Astrocyte (in vitro differentiated cells and primary cell): Measurements from ENCODE around the gene KCNG4. TPM values are rescaled to one million over a fixed set of nuclear protein-coding genes. Genes with fewer than 3 reads are reported as not detected.
"Not testable (repeated sequence)": the region's sequence is repeated elsewhere in the genome, so short reads cannot be mapped to it uniquely, and the experiment has no call there.

ENCODE experiments used
- DNase-seq: peaks from one replicate; pipeline ENCODE4 v3.0.0-alpha.2; 2010; ENCODE audit warnings: low read depth
- FAIRE-seq: peaks from 2 replicates; lab custom pipeline; 2011; peaks lifted over from hg19 to GRCh38; lab: Jason Lieb, UNC
- H2AFZ ChIP-seq: 2 replicates; pipeline ENCODE4 v1.6.0; 2012; ENCODE audit warnings: low read depth, low read length, inconsistent platforms
- H3K27ac ChIP-seq: 2 replicates; pipeline ENCODE4 v1.5.1; 2011; ENCODE audit warnings: low read depth, low read length, inconsistent platforms
- H3K27me3 ChIP-seq: 2 replicates; pipeline ENCODE4 v1.6.0; 2011; ENCODE audit warnings: low read length, inconsistent platforms; ENCODE audit not compliant: insufficient read depth
- H3K36me3 ChIP-seq: 2 replicates; pipeline ENCODE4 v1.5.1; 2011; ENCODE audit warnings: low read length, inconsistent platforms; ENCODE audit not compliant: insufficient read depth
- H3K4me1 ChIP-seq: 2 replicates; pipeline ENCODE4 v1.5.1; 2011; ENCODE audit warnings: low read length, inconsistent platforms; ENCODE audit not compliant: insufficient read depth
- H3K4me2 ChIP-seq: 2 replicates; pipeline ENCODE4 v1.6.0; 2012; ENCODE audit warnings: low read length, inconsistent platforms
- H3K4me3 ChIP-seq: 2 replicates; pipeline ENCODE4 v1.5.1; 2011; ENCODE audit warnings: low read depth, mild to moderate bottlenecking, low read length, inconsistent platforms; ENCODE audit not compliant: insufficient read depth
- H3K79me2 ChIP-seq: 2 replicates; pipeline ENCODE4 v1.6.0; 2012; ENCODE audit warnings: mild to moderate bottlenecking, low read length, inconsistent platforms; ENCODE audit not compliant: insufficient read depth
- H3K9ac ChIP-seq: 2 replicates; pipeline ENCODE4 v1.6.0; 2012; ENCODE audit warnings: mild to moderate bottlenecking, low read length, inconsistent platforms
- H3K9me3 ChIP-seq: 2 replicates; pipeline ENCODE4 v1.5.1; 2012; ENCODE audit warnings: low read depth, mild to moderate bottlenecking, low read length, inconsistent platforms; ENCODE audit not compliant: insufficient read depth
- H4K20me1 ChIP-seq: 2 replicates; pipeline ENCODE4 v1.6.0; 2012; ENCODE audit warnings: low read length, inconsistent platforms; ENCODE audit not compliant: insufficient read depth
- H3K27ac Mint-ChIP-seq: one replicate; pipeline ENCODE4 v1.8.0; 2021; ENCODE audit warnings: mild to moderate bottlenecking, mixed read lengths; ENCODE audit not compliant: unreplicated experiment
- H3K27me3 Mint-ChIP-seq: one replicate; pipeline ENCODE4 v1.8.0; 2021; ENCODE audit warnings: low read depth, mixed read lengths; ENCODE audit not compliant: unreplicated experiment
- H3K36me3 Mint-ChIP-seq: one replicate; pipeline ENCODE4 v1.8.0; 2021; ENCODE audit warnings: low read depth, mixed read lengths; ENCODE audit not compliant: unreplicated experiment
- H3K4me1 Mint-ChIP-seq: one replicate; pipeline ENCODE4 v1.8.0; 2021; ENCODE audit warnings: low read depth, mixed read lengths; ENCODE audit not compliant: unreplicated experiment
- H3K4me3 Mint-ChIP-seq: one replicate; pipeline ENCODE4 v1.8.0; 2021; ENCODE audit warnings: mild to moderate bottlenecking, moderate library complexity, mixed read lengths; ENCODE audit not compliant: unreplicated experiment
- H3K9me3 Mint-ChIP-seq: one replicate; pipeline ENCODE4 v1.8.0; 2021; ENCODE audit warnings: mild to moderate bottlenecking, mixed read lengths; ENCODE audit not compliant: unreplicated experiment
- CTCF ChIP-seq: IDR thresholded peaks from 2 replicates; pipeline ENCODE4 v1.5.1; 2011; ENCODE audit warnings: low read depth, mild to moderate bottlenecking, inconsistent platforms, low read length, moderate library complexity; ENCODE audit not compliant: insufficient read depth
- EZH2 ChIP-seq: IDR thresholded peaks from 2 replicates; pipeline ENCODE4 v1.6.1; 2012; ENCODE audit warnings: mild to moderate bottlenecking, low read length, inconsistent platforms; ENCODE audit not compliant: insufficient read depth
- total RNA-seq: library from RNA; stranded (reverse); gene quantifications from 2 replicates; pipeline ENCODE4 v1.2.1, GENCODE V29; 2021

The KCNG4 gene
- total RNA-seq, 1 donor from 2014 or later = not detected

GRCh38 chr16:84205976-84206691, 33.7 kb downstream of the KCNG4 start:
- H3K36me3 Mint-ChIP-seq = peaks cover 2% of the 10 kb centered on the region
- peaks cover 2% of the 10 kb centered on the region for H3K9me3 Mint-ChIP-seq
- Histone ChIP-seq H3K79me2 (no peaks in the 10 kb centered on the region), H3K4me2 (no peak overlapping the region), H3K9ac (no peak overlapping the region), H4K20me1 (no peaks in the 10 kb centered on the region), H2AFZ (no peak overlapping the region), H3K4me3 (no peak overlapping the region), H3K27me3 (peaks cover 2% of the 10 kb centered on the region), H3K27ac (no peak overlapping the region), H3K4me1 (no peaks in the 10 kb centered on the region), H3K9me3 (no peaks in the 10 kb centered on the region), H3K36me3 (no peaks in the 10 kb centered on the region)
- H3K27ac Mint-ChIP-seq = no peak overlapping the region
- peaks cover 32% of the 10 kb centered on the region for H3K27me3 Mint-ChIP-seq
- H3K4me3 Mint-ChIP-seq = no peak overlapping the region
- H3K4me1 Mint-ChIP-seq = no peaks in the 10 kb centered on the region
- no peak for DNase-seq
- FAIRE-seq = no peak
- TF ChIP-seq EZH2 (no peak), CTCF (no peak)

- H3K27me3 Mint-ChIP-seq = peaks cover 31% of the 10 kb centered on the region
- H3K4me3 ChIP-seq, H3K9ac ChIP-seq, H3K4me1 ChIP-seq, DNase-seq, H3K9me3 ChIP-seq, H3K27ac Mint-ChIP-seq, FAIRE-seq, H3K4me3 Mint-ChIP-seq, H3K27ac ChIP-seq, H3K9me3 Mint-ChIP-seq, H3K36me3 Mint-ChIP-seq, H3K36me3 ChIP-seq, H3K4me2 ChIP-seq, H2AFZ ChIP-seq, H4K20me1 ChIP-seq, H3K79me2 ChIP-seq, H3K4me1 Mint-ChIP-seq, H3K27me3 ChIP-seq: not testable (repeated sequence)
Measured at GRCh38 chr16:84205123-84205522, 34.7 kb downstream of the KCNG4 start.

- not testable (repeated sequence) for H3K4me1 Mint-ChIP-seq, H3K9ac ChIP-seq, H3K9me3 Mint-ChIP-seq, H3K4me3 ChIP-seq, H3K27ac Mint-ChIP-seq, DNase-seq, H3K4me3 Mint-ChIP-seq, H3K4me2 ChIP-seq, H3K4me1 ChIP-seq, H2AFZ ChIP-seq, H3K27me3 ChIP-seq, H3K79me2 ChIP-seq, H3K36me3 ChIP-seq, FAIRE-seq, H4K20me1 ChIP-seq, H3K27ac ChIP-seq, H3K36me3 Mint-ChIP-seq, H3K9me3 ChIP-seq
- H3K27me3 Mint-ChIP-seq = peaks cover 37% of the 10 kb centered on the region
Measured at GRCh38 chr16:84204551-84204950, 35.3 kb downstream of the KCNG4 start.
